T-cell (primary cell): ENCODE data around the gene PIK3R6. TPM values are rescaled to one million over a fixed set of nuclear protein-coding genes. Genes with fewer than 3 reads are reported as not detected.

Experiments used
- ATAC-seq, 4 experiments: fragments of 200-7000 bp in 3 of 4; fragments of 150-1000 bp in 1 of 4; cut with Tn5 transposase; replicated peaks in 1 of 4; 1 replicate in 3 of 4; 2 replicates in 1 of 4; pipeline ENCODE4 v1.10.0; 2021; ENCODE audit warnings: moderate library complexity in 3 of 4, mild to moderate bottlenecking in 2 of 4, moderate number of reproducible peaks in 1 of 4
- CTCF ChIA-PET, 2 donors: fragments of 300-600 bp; sonication (Branson Sonifier 250); formaldehyde crosslinking; loops; one replicate each; lab custom pipeline; 2022; ENCODE audit warnings: antibody characterized with exemption in 2 of 2; lab: Charles Lee
- POLR2A ChIA-PET, 2 donors: fragments of 300-600 bp; sonication (Branson Sonifier 250); formaldehyde crosslinking; loops; one replicate each; lab custom pipeline; 2022; ENCODE audit warnings: antibody characterized with exemption in 2 of 2; lab: Charles Lee
- DNase-seq, 35 experiments: peaks; one replicate each; pipeline versions ENCODE4 v3.0.0 to v3.0.0-alpha.2; 2013 to 2023
- H3K27ac ChIP-seq: one replicate; pipeline ENCODE4 v1.5.1; 2013; ENCODE audit warnings: low read length
- H3K27me3 ChIP-seq, 2 experiments: replicated peaks in 1 of 2; 1 replicate in 1 of 2; 2 replicates in 1 of 2; pipeline versions ENCODE4 v1.6.1 to v1.7.0; 2013; ENCODE audit warnings: low read length in 1 of 2, mixed read lengths in 1 of 2; ENCODE audit not compliant: control insufficient read depth in 2 of 2, insufficient read depth in 2 of 2; ENCODE audit errors: extremely low read depth in 1 of 2
- H3K36me3 ChIP-seq, 2 donors: 1 replicate in 1 of 2; 2 replicates in 1 of 2; pipeline versions ENCODE4 v1.6.1 to v1.7.0; 2013; ENCODE audit warnings: low read length in 1 of 2; ENCODE audit not compliant: control insufficient read depth in 2 of 2, insufficient read depth in 1 of 2; ENCODE audit errors: extremely low read depth in 1 of 2
- H3K4me1 ChIP-seq, 2 experiments: 1 replicate in 1 of 2; 2 replicates in 1 of 2; pipeline versions ENCODE4 v1.6.1 to v1.7.0; 2013; ENCODE audit warnings: low read length in 2 of 2, mixed read lengths in 1 of 2; ENCODE audit not compliant: insufficient read depth in 2 of 2, control insufficient read depth in 1 of 2; ENCODE audit errors: extremely low read depth in 1 of 2
- H3K4me3 ChIP-seq, 2 donors: 1 replicate in 1 of 2; 2 replicates in 1 of 2; pipeline versions ENCODE4 v1.5.1 to v1.7.0; 2013; ENCODE audit warnings: mild to moderate bottlenecking in 2 of 2, low read length in 1 of 2, moderate library complexity in 1 of 2; ENCODE audit not compliant: control insufficient read depth in 1 of 2; ENCODE audit errors: extremely low read depth in 1 of 2
- H3K9me3 ChIP-seq: 2 replicates; pipeline ENCODE4 v1.7.0; 2013
- H3K27ac Mint-ChIP-seq, 2 donors: one replicate each; pipeline ENCODE4 v1.8.0; 2020 to 2021; ENCODE audit warnings: mild to moderate bottlenecking in 2 of 2, mixed read lengths in 2 of 2
- H3K27me3 Mint-ChIP-seq, 2 donors: one replicate each; pipeline ENCODE4 v1.8.0; 2021 to 2022; ENCODE audit warnings: mixed read lengths in 2 of 2
- H3K36me3 Mint-ChIP-seq: one replicate; pipeline ENCODE4 v1.8.0; 2021; ENCODE audit warnings: mixed read lengths
- H3K4me1 Mint-ChIP-seq, 3 donors: one replicate each; pipeline ENCODE4 v1.8.0; 2020 to 2022; ENCODE audit warnings: mixed read lengths in 3 of 3, mild to moderate bottlenecking in 1 of 3
- H3K4me3 Mint-ChIP-seq, 3 donors: one replicate each; pipeline ENCODE4 v1.8.0; 2020 to 2022; ENCODE audit warnings: mild to moderate bottlenecking in 3 of 3, mixed read lengths in 3 of 3, moderate library complexity in 3 of 3
- H3K9me3 Mint-ChIP-seq, 3 donors: one replicate each; pipeline ENCODE4 v1.8.0; 2020 to 2022; ENCODE audit warnings: mixed read lengths in 3 of 3
- WGBS: methylation state at CpG from one replicate; pipeline ENCODE4 v1.1.5; 2013; ENCODE audit warnings: missing lambda C conversion rate; ENCODE audit not compliant: insufficient coverage; 5-methylcytosine and 5-hydroxymethylcytosine counted together
- total RNA-seq, 35 experiments: library from RNA in 6 of 35; stranded (reverse) in 6 of 35; fragments of 120-200 nt in 1 of 35; gene quantifications; one replicate each; pipeline versions ENCODE4 v1.2.1 to v1.2.4 and lab custom pipeline; 2013 to 2026

Gene PIK3R6
- total RNA-seq, 5 donors from 2014 or later (not counting 1 experiment from before 2014, with no cell fraction given), result 0.53 to 1.4 (median 0.72) TPM

DNA sequence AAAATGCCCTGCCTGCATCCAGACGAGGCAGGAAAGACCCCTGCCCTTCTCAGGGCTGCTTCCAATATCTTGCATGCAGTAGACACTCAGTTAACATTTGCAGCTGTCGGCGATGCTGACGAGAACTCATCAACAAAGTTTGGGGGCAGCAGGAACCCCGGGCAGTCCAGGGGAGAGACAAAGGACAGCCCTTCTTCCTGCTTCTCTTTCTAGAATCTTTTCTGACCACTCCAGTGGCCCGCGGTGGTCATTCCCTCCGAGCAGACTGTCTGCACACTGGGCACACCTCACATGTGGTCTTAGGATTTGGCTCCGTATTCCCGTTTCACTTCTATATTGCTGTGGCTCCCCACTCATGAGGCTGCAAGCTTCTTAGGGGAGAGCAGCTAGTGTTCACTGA lies 37.3 kb downstream of the PIK3R6 start:
- WGBS, result 94% methylated on average over 10 of the region's 10 CpGs
- DNase-seq (no peak), ATAC-seq (no peak)
- no peak overlapping the region for H3K4me3 ChIP-seq
- H3K27me3 ChIP-seq, result peaks cover 0 to 2% of the 10 kb centered on the region in 2 experiments
- H3K9me3 ChIP-seq, result no peaks in the 10 kb centered on the region
- POLR2A ChIA-PET, result no interaction called here
- peaks cover 0 to 2% of the 10 kb centered on the region in 2 donors for H3K36me3 ChIP-seq
- H3K4me1 ChIP-seq, result no peaks in the 10 kb centered on the region
- H3K9me3 Mint-ChIP-seq, result no peaks in the 10 kb centered on the region
- CTCF ChIA-PET, result no interaction called here
- no peak overlapping the region for H3K4me3 Mint-ChIP-seq
- H3K27me3 Mint-ChIP-seq, result no peaks in the 10 kb centered on the region
- no peak overlapping the region for H3K27ac ChIP-seq
- peaks cover 1% of the 10 kb centered on the region for H3K36me3 Mint-ChIP-seq
- H3K27ac Mint-ChIP-seq, result no peak overlapping the region
- no peaks in the 10 kb centered on the region for H3K4me1 Mint-ChIP-seq

DNA sequence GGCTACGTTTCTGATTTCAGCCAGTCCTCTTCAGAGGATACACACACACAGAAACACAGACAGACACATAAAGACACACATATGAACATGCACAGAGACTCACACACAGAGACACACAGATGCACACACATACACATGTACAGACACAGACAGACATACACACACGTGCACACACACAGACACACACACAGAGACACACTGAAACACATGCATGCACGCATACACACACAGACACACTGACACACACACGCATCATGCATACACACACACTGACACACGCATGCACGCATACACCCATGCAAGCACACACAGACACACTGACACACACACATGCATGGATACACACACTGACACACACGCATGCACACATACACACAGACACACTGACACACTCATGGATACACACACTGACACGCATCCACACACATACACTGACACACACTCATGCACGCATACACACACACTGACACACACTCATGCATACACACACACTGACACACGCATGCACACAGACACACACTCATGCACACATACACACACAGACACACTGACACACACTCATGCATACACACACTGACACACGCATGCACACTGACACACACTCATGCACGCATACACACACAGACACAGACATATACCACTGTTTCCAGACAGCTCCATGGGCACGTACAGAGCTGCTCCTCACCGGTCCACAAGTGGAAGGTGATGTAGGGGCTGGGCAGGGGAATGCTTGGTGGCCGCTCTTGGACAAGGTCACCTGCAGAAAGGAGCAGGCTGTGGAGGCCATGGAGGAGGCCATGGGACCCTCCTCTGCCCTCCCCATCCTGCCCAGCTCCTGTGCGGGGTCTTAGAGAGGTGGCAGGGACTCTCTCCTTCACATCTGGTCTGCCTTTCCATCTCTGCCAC lies 38.2 kb downstream of the PIK3R6 start:
- H3K36me3 ChIP-seq, result peaks cover 0 to 2% of the 10 kb centered on the region in 2 donors
- peaks cover 0 to 2% of the 10 kb centered on the region in 2 experiments for H3K27me3 ChIP-seq
- no peaks in the 10 kb centered on the region for H3K36me3 Mint-ChIP-seq
- DNase-seq, result no peak
- no peaks in the 10 kb centered on the region for H3K27me3 Mint-ChIP-seq
- ATAC-seq, result no peak
- CTCF ChIA-PET, result no interaction called here
- POLR2A ChIA-PET, result no interaction called here
- H3K4me3 ChIP-seq, result no peak overlapping the region
- H3K27ac Mint-ChIP-seq, result no peak overlapping the region
- WGBS, result 95% methylated on average over 11 of the region's 16 CpGs
- H3K4me1 Mint-ChIP-seq, result no peaks in the 10 kb centered on the region
- no peak overlapping the region for H3K27ac ChIP-seq
- H3K9me3 ChIP-seq, result no peaks in the 10 kb centered on the region
- H3K9me3 Mint-ChIP-seq, result peaks cover 0 to 2% (median 2%) of the 10 kb centered on the region in 3 donors
- no peak overlapping the region for H3K4me3 Mint-ChIP-seq
- no peaks in the 10 kb centered on the region for H3K4me1 ChIP-seq

DNA sequence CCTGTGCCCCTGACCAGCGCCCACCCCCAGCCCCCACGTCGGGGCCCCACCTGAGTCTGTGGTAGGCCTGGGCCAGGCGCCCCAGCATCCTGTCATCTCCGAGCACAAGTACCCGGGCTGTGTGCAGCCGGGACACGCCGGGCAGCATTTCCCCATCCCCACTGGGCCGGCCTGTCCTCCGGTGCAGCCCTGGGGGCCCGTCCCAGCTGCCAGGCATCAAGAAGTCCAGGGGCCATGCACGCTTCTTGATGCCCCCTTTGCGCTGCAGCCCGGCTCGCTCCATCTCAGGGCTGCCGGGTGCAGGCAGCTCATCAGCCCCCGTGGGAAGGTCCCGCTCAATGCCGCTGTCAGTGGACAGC lies 39.0 kb downstream of the PIK3R6 start:
- Histone ChIP-seq H3K4me3 (no peak overlapping the region), H3K4me1 (no peaks in the 10 kb centered on the region), H3K27me3 (peaks cover 0 to 2% of the 10 kb centered on the region in 2 experiments), H3K27ac (no peak overlapping the region), H3K36me3 (peaks cover 0 to 2% of the 10 kb centered on the region in 2 donors), H3K9me3 (no peaks in the 10 kb centered on the region)
- Mint-ChIP-seq H3K4me3 (no peak overlapping the region), H3K4me1 (no peaks in the 10 kb centered on the region), H3K36me3 (no peaks in the 10 kb centered on the region), H3K27ac (no peak overlapping the region), H3K27me3 (no peaks in the 10 kb centered on the region), H3K9me3 (peaks cover 0 to 4% (median 3%) of the 10 kb centered on the region in 3 donors)
- DNase-seq (no peak), ATAC-seq (no peak)
- ChIA-PET POLR2A (no interaction called here), CTCF (interaction anchor here in 1 of 2 donors (0.6 kb wide), 1 partner anchor 9 kb away, joined by 4 read pairs; no protein-coding TSS in a partner anchor)
- WGBS, result 92% methylated on average over 19 of the region's 20 CpGs

DNA sequence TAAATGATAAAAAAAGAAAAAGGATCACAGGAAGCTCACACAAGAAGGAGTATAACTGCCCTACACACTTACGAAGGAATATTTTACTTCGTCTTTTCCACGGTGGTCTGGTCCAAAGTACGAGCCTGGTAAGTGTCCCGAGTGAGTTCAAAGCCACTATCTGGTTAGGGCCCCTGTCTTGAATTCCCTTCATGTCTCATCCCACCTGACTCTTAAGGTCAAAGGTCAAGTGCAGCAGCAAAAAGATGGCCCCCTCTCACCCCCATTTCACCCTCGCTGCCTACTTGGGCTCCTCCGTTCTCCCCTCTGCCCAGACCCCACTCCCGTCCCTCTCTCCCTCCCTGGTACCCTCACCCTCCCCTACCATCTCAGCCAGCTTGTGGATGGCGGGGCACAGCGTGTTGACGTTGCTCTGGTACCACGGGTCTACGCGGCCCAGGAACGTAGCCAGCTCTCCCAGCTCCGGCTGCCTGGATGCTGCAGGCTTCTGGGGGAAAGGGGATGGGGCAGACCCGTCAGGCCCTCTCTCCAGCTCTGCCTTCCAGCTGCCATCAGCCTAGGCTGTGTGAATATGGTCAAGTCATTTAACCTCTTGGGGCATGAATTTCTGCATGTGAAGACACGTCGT lies 40.6 kb downstream of the PIK3R6 start:
- no peak overlapping the region for H3K27ac ChIP-seq
- no peaks in the 10 kb centered on the region for H3K36me3 Mint-ChIP-seq
- H3K36me3 ChIP-seq, result peaks cover 0 to 2% of the 10 kb centered on the region in 2 donors
- DNase-seq (no peak), ATAC-seq (no peak)
- ChIA-PET CTCF (interaction anchor here in 1 of 2 donors (0.6 kb wide), 1 partner anchor 10 kb away, joined by 3 read pairs; no protein-coding TSS in a partner anchor), POLR2A (no interaction called here)
- peaks cover 0 to 2% of the 10 kb centered on the region in 2 experiments for H3K27me3 ChIP-seq
- H3K4me3 ChIP-seq, result no peak overlapping the region
- H3K4me3 Mint-ChIP-seq, result no peak overlapping the region
- H3K9me3 Mint-ChIP-seq, result peaks cover 0 to 4% (median 3%) of the 10 kb centered on the region in 3 donors
- H3K4me1 ChIP-seq, result no peaks in the 10 kb centered on the region
- H3K27me3 Mint-ChIP-seq, result no peaks in the 10 kb centered on the region
- WGBS, result 94% methylated on average over 12 of the region's 19 CpGs
- H3K4me1 Mint-ChIP-seq, result no peaks in the 10 kb centered on the region
- H3K9me3 ChIP-seq, result no peaks in the 10 kb centered on the region
- H3K27ac Mint-ChIP-seq, result no peak overlapping the region

DNA sequence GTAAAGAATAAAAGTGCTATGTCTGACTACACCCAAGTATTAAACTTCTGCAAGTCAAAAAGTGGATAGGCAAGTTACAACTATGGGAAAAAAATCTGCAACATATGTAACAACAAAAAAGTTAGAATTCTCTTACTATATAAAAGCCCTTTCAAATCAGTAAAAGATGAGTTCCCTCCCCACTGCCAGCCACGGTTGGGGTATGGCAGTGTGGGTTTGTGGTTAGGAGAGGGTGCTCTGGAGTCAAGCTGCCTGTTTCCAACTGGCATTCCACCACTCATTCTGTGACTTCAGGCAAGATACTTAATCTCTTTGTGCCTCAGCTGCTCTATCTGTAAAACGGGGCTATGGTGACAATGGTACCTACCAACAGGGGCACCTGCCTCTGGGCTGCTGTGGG lies 41.7 kb downstream of the PIK3R6 start:
- POLR2A ChIA-PET, result no interaction called here
- H3K4me1 ChIP-seq, result no peaks in the 10 kb centered on the region
- H3K27ac Mint-ChIP-seq, result no peak overlapping the region

DNA sequence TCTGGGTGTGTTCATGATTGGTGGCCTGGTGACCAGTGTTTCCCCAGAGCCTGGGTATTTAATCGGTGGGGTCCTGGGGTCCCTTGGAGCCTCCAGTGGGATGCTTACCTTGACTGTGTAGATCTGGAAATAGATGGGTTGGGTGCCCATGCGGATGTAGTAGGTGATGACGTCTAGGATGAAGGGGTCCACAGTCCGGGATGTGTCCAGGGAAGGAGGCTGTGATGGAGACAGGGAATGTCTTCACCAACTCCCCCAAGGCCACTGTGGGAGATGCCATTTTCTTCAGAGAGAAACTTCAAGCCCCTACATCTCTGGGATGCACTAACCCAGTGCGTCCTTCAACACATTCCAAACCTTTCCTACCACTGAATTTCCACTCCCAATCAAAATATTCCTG lies 44.2 kb downstream of the PIK3R6 start:
- Histone ChIP-seq H3K27me3 (peaks cover 0 to 2% of the 10 kb centered on the region in 2 experiments), H3K36me3 (no peaks in the 10 kb centered on the region), H3K27ac (no peak overlapping the region), H3K4me1 (no peaks in the 10 kb centered on the region), H3K9me3 (no peaks in the 10 kb centered on the region), H3K4me3 (no peak overlapping the region)
- Mint-ChIP-seq H3K4me3 (no peak overlapping the region), H3K4me1 (no peaks in the 10 kb centered on the region), H3K36me3 (no peaks in the 10 kb centered on the region), H3K9me3 (peaks cover 0 to 4% (median 3%) of the 10 kb centered on the region in 3 donors), H3K27me3 (no peaks in the 10 kb centered on the region), H3K27ac (no peak overlapping the region)
- ChIA-PET POLR2A (no interaction called here), CTCF (no interaction called here)
- WGBS, result 100% methylated on average over 1 of the region's 5 CpGs
- ATAC-seq (no peak), DNase-seq (no peak)

More for the DNA sequence above, 41.7 kb downstream of the PIK3R6 start:
- Histone ChIP-seq H3K27ac (no peak overlapping the region), H3K4me3 (no peak overlapping the region), H3K9me3 (no peaks in the 10 kb centered on the region), H3K27me3 (peaks cover 0 to 2% of the 10 kb centered on the region in 2 experiments), H3K36me3 (no peaks in the 10 kb centered on the region)
- DNase-seq, result no peak
- H3K4me1 Mint-ChIP-seq, result no peaks in the 10 kb centered on the region
- no peak overlapping the region for H3K4me3 Mint-ChIP-seq
- ATAC-seq, result no peak
- CTCF ChIA-PET, result no interaction called here
- H3K27me3 Mint-ChIP-seq, result no peaks in the 10 kb centered on the region
- no peaks in the 10 kb centered on the region for H3K36me3 Mint-ChIP-seq
- H3K9me3 Mint-ChIP-seq, result peaks cover 0 to 4% (median 3%) of the 10 kb centered on the region in 3 donors
- WGBS, result no CpG with 5 or more reads among the region's 2 CpGs
